Measurements from ENCODE around the gene BCL2.

BCL2 gene

GRCh38 chr18:63177919-63178821, 141.4 kb downstream of the BCL2 start:
- no peak for DNase-seq

GRCh38 chr18:63177259-63177658, 142.3 kb downstream of the BCL2 start:
- no peak for DNase-seq

- DNase-seq = no peak
These were observed 144.3 kb downstream of the BCL2 start for GRCh38 chr18:63175264-63175663.

- no peak for DNase-seq
These were observed 145.6 kb downstream of the BCL2 start for GRCh38 chr18:63173983-63174382.

GRCh38 chr18:63169853-63170252, 149.7 kb downstream of the BCL2 start:
- no peak for DNase-seq

- no peak for DNase-seq
These were observed 151.3 kb downstream of the BCL2 start for GRCh38 chr18:63168287-63168686.

- no peak for DNase-seq
These were observed 153.4 kb downstream of the BCL2 start for GRCh38 chr18:63166142-63166541.

GRCh38 chr18:63164396-63164795, 155.2 kb downstream of the BCL2 start:
- DNase-seq = no peak

- DNase-seq = no peak
These were observed 157.1 kb downstream of the BCL2 start for GRCh38 chr18:63162271-63163014.

- peak; percentile 74 for DNase-seq
These were observed 157.8 kb downstream of the BCL2 start for GRCh38 chr18:63161761-63162195.

GRCh38 chr18:63161032-63161760, 158.4 kb downstream of the BCL2 start:
- DNase-seq = peak; percentile 19

- DNase-seq = no peak
These were observed 159.2 kb downstream of the BCL2 start for GRCh38 chr18:63160172-63160995.

- DNase-seq = no peak
These were observed 160.0 kb downstream of the BCL2 start for GRCh38 chr18:63159590-63159989.

GRCh38 chr18:63158676-63159291, 160.8 kb downstream of the BCL2 start:
- DNase-seq = no peak

GRCh38 chr18:63158012-63158631, 161.4 kb downstream of the BCL2 start:
- no peak for DNase-seq

- no peak for DNase-seq
These were observed 162.1 kb downstream of the BCL2 start for GRCh38 chr18:63157293-63158011.

- DNase-seq = no peak
These were observed 163.4 kb downstream of the BCL2 start for GRCh38 chr18:63155910-63156773.

GRCh38 chr18:63155169-63155852, 164.3 kb downstream of the BCL2 start:
- DNase-seq = peak; percentile 76

Data from activated gamma-delta T cell treated with Interleukin-2 at 50 U/mL for 16 hours (primary cell).